Activated CD8-positive, alpha-beta memory T cell treated with anti-CD3 and anti-CD28 coated beads, Interleukin-2, amount 50 U/mL, for 24 hours (primary cell): ENCODE data around the gene KRT10.
"Not testable (repeated sequence)": the region's sequence is repeated elsewhere in the genome, so short reads cannot be mapped to it uniquely, and the experiment has no call there.

Experiments used
- DNase-seq: peaks from one replicate; pipeline ENCODE4 v3.0.0-alpha.2; 2020; ENCODE audit errors: extremely low read depth

Gene KRT10

DNA sequence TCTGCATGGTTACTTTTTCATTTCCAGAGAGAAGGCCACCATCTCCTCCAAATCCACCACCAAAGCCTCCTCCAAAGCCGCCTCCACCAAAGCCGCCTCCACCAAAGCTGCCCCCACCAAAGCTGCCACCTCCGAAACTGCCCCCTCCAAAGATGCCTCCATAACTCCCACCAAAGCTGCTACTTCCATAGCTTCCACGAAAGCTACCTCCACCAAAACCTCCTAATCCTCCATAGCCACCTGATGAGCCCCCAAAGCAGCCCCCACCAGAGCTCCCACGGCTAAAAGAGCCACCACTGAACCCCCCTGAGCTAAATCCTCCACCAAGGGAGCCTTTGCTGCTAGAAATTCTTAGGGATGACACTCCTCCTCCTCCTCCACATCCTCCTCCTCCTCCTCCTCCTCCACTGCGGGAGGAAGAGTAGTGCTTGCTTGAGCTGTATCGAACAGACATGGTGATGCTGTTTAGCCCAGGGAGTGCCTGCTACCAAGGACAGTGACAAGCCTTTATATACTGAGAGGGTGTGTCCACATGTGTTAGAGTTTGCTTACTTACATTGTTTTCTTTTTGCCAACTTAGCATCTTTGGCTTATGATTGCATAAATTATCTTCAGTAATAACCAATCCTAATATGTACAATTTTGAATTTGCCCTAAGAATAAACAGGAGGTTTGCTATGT is at the start of gene KRT10:
Gene KRT10, minus strand, starts transcription at position 483 of the 681 bp plus-strand sequence. Its CDS starts 29 bp downstream, at position 454.
- DNase-seq, result no peak

DNA sequence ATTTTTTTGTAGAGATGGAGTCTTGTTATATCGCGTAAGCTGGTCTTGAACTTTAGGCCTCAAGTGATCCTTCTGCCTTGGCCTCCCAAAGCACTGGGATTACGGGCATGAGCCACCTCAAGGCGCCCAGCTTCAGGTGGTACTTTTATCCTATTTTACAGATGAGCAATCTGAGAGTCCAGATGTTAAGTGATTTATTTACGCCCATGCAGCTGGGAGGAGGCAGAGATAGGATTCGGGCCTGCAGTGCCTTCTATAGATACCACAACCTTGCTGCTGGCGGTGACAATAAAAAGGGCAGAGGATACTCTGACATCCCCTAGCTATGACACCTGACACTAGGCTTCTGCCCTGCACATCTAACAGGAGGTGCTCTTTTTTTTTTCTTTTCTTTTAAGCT is 48.9 kb upstream of the KRT10 start:
- DNase-seq, result no peak

DNA sequence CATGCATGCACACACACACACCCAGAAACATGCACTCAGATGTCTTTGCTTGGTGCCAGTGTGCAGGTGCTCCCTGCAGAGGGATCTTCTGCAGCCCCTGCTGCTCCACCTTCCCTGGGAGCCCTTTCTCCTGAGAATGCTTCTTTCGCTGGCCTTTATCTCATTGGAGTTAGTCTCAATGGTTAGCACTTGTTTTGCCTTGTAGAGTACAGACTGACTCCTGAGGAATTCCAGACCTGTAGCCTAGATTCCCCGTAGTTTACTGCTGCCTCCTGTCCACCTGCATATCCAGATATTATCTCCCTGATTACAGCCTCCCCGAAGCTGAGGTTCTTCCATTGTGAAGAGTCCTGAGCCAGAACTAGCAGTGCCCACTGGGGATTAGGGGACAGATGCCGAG is 47.7 kb upstream of the KRT10 start:
- no peak for DNase-seq

DNA sequence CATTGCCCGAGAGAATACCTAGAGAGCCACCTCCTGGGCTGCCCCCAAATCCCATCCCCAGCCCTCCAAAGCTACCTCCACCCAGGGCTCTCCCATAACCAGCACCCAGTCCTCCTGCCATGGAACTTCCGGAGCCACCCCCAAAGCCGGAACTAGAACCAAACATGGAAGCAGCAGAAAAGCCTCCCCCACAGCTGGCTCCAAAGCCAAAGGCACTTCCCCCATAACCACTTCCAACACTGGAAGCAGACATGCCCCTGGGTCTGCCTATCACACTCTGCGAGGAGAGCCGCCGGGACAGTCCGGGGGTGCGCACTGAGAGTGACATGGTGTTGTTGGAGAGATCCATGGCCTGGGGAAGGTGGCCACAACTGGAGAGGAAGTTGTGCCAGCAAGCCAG is 44.4 kb upstream of the KRT10 start, which contains the start of gene KRT12:
Gene KRT12, minus strand, starts transcription at position 386 of the 400 bp plus-strand sequence. Its CDS starts 37 bp downstream, at position 349.
- DNase-seq, result no peak

DNA sequence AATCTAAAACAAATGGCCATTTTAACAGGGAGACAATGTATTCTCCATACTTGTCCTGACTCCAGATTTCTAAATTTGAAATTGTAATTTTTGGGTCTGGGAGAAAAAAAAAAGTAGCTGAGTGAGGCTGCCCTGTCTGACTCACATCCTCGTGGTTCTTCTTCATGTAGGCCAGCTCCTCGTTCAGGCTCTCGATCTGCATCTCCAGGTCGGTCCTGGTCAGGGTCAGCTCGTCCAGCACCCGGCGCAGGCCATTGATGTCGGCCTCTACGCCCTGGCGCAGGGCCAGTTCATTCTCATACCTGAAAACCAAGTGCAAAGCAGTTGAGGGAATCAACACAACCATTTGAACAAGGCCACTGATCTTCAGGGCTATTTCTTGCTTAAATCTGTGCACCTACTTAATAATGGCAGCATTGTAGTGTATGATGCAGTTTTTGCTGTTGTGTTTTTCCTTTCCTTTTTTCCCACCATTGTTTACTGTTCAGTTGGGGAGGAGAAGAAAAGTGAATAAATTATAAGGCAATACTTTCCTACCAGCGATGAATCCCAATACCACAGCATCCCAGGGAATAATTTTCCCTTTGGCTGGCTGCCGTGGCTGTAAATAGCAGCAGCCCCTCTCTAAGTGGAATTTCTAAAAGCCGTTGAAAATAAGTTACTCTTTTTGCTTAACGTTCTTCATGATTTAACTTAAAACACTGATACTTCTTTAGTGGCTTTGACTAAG is 42.4 kb upstream of the KRT10 start:
- no peak for DNase-seq

DNA sequence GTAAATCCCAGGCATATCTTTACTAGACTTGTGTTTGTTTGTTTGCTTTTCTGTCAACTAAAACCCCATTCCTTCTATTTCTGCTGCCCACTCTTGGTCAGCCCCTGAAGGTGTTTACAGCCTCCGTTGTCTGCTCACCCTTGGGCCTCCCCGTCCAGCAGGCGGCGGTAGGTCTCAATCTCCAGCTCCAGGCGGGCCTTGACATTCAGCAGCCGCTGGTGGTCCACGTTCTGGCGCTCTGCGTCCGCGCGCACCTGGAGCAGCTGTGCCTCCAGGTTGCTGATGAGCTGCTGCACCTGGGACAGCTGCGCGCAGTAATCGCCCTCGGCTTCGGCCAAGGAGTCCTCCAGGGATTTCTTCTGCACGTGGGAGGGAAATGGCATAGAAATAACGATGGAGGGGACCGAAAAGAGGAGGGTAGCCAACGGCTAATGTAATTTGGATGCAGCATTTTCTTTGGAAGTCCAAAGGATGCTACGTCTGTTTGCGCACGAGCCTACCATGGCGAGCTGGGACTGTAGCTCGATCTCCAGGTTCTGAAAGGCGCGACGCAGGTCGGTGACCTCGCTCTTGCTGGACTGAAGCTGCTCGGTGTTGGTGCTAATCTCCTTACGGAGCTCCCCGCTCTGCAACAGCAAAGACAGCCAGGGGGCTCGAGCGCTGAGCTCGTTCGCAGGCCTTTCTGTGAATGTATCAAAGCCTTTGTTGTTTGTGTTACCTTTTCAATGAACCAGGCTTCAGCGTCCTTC is 40.7 kb upstream of the KRT10 start:
- no peak for DNase-seq

DNA sequence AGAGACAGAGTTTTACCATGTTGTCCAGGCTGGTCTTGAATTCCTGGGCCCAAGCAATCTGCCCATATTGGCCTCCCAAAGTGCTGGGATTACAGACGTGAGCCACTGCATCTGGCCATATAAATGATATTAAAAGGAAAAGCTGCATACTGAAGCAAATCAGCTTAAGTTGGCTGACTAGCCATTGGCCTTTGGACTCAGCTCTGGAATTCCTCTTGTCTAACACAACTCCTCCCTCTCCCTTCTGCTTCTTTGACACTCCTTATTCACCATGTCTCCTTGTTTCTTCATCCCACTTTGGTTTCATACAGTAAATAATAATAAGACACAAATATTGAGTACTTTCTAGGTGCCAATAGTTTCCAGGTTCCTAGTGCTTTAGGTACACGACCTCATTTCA is 37.1 kb upstream of the KRT10 start:
- no peak for DNase-seq

DNA sequence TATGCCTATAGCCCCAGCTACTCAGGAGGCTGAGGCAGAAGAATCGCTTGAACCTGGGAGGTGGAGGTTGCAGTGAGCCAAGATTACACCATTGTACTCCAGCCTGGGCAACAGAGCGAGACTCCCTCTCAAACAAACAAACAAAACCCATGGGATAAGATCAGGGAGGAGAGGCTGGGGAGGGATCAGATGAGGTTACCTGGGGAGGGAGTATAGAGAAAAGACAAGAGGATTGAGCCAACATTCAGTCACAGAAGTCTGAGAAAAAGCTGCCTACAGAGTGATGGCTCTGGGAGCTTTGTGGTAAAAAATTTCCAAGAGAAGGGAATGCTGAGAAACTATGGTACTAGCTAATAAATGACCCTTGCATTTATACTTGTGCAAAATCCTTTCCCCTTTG is 36.3 kb upstream of the KRT10 start:
- DNase-seq, result not testable (repeated sequence)

DNA sequence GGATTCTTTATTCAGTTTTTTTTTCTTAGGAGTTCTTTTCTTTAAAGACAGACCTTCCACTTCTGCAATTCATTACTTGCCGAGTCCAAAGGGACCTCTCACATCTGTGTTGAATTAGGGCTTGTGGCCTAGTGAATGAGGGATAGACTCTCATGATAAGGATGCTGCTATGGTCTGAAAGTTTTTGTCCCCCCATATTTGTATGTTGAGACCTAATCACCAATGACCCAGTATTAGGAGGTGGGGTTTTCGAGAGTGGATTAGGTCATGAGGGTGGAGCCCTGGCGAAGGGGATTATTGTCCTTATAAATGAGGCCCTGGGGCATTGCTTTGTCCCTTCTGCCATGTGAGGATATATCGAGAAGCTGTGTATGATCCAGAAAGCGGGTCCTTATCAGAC is 35.1 kb upstream of the KRT10 start:
- DNase-seq, result no peak

DNA sequence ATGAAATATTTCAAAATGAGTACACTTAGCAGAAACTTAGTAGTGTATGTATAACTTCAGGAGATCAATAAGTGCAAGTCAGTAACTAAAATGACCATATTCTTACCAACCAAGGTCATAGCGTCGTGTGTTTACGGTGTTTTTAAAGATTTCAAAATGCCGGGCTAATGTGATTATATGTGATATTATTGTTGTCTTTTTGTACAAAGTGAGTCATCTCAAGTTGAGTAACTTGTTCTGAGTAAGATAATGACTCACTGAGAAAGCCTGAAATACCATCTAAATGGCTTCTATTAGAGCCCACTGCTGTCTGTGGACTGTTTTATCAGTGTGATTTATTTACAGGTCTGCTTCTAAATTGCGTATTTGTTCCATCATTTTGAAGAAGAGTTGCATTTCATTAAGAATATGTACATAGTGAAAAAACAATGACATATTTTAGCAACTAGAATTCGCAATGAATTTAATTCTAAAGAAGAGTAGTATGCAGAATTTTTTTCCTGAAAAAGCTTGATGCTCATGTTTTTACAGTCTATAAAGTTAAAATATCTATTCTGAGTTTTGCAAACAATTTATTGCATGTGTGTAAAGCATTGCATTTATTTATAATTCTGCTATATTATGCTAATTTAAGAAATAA is 31.9 kb upstream of the KRT10 start:
- no peak for DNase-seq

DNA sequence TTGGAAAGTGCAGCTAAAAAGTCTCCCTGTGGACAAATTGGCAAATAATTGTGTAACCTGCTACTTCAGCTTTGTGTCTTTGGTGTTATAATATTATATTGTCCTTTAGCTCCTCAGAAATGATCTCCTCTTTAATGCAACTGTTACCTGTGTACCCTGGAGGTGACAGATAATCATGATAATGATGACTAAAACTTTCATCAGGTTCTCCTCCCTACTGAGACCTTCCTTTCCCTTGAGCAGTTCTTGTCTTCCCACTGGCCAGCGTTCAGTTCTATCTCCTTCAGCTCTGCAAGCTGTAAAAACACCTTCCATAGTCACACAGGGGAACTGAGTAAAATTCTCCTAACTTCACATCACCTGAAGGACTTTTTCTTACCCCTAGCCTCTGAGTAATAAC is 29.9 kb upstream of the KRT10 start:
- no peak for DNase-seq

DNA sequence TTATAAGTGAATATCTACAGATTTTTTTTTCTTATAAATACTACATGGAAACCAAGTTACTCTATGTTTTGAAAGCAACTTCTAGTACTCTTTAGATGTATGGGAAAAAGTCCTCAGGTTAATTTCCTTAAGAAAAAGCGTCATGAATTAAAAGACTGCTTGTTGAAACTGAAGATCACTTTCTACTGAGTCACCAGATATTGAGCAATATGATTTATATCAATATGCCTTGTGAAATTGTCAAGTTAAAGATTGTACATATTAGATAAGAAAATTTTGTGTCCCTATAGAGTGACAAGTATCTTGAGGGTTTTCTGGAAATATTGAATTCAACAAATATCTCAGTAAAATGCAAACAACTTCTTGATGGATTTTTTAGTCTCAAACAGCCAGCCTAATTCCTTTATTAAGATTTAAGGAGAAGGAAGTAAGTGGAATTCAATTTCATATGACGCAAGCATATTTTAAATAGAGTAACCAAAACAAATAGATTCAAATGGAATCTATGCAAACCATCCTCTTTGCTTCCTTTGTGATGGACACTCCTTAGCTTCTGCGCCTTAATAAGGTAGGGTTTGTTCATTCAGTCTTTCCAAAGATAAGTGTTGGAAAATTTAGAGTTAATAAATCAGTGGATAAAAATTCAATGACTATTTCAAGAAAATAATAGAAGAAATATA is 28.0 kb upstream of the KRT10 start:
- no peak for DNase-seq

DNA sequence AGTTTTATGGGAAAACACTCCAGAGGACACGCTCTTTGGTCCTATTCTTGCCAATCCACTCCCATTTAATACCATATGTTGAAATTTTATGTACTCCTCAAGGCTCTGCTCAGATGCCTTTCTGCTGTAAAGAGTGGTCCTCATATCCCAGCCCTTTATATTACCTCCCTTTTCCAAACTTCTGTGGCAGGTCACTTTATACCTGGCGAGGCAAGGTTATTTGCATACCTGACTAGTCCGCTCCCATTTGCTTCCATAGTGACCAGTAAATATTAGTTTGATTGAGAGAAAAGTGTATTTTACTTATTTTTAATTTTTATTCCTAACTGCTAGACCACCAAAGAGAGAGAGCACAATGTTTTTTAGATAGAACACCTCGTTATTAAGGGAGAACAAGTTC is 27.3 kb upstream of the KRT10 start:
- no peak for DNase-seq

DNA sequence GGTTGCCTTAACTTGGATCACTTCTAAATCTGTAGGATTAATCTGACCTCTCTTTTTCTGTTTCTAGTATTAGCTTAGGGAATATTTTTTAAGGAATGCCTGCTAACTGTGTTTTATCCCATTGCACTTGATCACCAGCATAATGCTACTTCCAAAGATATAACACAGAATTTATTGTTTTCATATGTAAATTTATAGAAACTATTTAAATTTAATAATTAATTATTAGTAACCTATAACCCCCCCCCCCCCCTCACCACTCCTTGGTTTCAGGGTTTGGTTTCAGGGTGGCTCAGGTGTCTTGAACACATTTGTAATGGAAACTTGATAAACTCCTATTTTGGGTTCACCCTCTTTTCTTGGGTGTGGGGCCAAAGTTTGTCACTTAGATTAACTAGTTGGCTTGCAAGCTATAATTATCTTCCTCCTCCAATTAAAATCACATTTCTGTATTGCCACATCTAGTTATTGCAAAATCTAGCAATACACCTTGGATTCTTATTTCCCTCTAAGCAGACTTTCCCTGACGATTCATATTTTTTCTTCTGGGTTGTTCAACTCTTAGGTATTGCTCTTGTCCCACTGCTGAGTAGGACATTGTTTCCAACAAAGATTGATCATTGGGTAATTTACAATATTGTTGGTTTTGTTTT is 26.3 kb upstream of the KRT10 start:
- DNase-seq, result no peak

DNA sequence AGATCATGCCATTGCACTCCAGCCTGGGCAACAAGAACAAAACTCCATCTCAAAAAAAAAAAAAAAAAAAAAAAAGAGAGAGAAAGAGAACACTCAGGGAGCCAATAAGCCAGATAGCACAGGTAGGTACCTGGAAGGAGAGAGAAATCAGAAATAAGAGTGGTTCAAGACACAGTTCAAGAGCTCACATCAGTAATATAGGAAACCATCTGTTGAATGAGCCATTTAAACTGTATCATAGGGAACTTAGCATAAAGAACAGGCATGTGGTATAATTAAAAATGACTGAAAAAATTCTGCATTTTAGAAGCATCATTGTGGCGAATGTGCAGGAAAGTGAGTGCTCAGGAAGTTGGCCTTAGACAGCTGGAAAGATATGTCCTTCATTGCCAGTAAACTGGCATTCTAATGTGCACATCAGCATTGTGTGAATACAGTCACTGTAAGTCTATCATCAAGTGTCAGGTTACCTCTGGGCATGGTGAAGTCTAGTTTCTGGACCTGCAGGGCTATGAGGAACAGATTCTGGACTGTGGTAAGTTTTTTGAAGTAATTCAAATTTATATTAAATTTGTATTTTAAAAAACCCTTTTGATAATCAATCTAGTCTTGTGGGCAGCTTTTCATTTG is 24.2 kb upstream of the KRT10 start:
- no peak for DNase-seq

DNA sequence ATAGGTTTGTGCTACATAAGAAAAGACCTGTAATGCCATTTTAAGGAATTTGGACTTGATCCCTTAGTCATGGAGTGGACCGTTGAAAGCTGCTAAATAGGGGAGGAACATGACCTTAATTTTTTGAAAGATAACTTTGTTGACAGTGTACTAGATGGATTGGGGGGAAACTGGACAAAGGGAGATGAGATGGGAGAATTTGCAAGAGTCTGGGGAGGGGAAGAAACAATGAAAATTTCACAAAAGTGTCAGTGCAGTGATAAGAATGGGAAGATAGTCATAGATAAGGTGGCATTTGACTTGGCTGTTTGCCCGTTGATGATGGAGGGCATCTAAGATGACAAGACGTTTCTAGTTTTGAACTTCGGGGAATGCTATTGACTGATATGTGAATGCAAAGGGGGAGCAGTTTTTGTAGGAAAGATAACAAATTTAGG is 22.3 kb upstream of the KRT10 start:
- DNase-seq, result no peak

DNA sequence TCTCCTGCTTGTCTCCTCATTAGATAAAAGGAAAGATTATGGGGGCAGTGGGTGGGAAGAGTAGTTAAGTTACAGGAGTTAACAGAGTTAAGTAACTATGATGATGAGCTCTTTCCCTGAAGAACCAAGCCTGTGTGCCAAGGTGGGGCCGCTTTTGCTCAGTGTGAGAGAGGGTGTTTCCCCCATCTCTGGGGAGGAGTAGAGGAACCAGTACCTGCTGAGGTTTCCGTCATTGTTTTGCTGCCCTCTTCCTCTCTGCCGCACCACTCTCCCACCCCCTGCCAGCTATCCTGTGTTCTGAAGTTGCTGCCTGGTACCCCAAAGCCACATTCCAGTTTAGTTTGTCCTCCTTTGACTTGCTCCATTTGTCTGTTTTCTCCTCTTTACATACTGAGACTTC is 20.8 kb upstream of the KRT10 start:
- DNase-seq, result no peak

DNA sequence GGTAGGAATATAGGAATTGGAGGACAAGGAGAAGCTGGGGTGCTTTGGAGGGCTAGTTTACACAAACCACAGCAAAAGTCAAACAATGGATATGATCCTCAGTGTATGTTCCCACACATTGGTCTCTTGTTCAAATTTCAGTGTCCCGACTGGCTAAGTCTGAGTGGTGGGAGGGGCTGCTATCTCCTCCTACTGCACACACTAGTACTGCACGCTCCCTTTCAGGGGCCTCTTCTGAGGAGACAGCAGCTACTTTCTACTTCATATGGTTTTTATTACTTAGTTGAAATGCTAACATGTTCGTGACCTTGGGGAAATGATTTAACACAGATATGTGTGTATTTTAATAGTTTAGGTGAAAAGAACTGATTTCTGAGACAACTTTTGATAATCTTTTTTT is 18.8 kb upstream of the KRT10 start:
- no peak for DNase-seq

DNA sequence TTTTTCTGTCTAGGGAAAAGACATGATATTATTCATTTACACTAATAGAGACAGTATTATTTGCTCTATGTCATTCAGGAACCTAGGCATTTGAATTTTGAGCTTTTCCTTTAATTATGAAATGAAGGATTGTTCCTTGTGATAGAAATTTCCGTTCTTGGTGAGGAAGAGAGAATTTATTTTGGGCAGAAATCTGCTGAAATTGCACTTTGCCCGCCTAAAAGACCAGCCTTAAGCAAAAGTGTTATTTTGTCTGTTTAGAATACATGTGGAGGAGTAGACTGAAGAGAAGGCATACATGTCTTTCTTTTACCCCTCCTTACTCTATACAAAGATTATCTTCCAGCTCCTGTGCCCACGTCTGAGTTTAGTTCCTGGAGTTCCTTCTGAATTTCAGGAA is 16.8 kb upstream of the KRT10 start:
- no peak for DNase-seq

DNA sequence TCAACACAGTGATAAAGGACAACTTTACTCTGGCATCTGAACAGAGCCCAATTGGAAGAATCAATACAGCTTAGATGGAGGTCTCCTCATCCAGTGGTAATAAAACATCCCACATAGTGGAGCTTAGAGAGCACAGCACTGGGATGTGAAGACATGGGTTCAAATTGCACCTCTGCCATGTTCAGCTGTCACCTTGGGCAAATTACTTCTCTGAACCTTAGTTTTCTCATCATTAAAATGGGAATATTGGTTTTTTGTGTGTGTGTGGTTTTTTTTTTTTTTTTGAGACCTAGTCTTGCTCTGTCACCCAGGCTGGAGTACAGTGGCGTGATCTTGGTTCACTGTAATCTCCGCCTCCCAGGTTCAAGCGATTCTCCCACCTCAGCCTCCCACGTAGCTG is 13.6 kb upstream of the KRT10 start:
- DNase-seq, result no peak

DNA sequence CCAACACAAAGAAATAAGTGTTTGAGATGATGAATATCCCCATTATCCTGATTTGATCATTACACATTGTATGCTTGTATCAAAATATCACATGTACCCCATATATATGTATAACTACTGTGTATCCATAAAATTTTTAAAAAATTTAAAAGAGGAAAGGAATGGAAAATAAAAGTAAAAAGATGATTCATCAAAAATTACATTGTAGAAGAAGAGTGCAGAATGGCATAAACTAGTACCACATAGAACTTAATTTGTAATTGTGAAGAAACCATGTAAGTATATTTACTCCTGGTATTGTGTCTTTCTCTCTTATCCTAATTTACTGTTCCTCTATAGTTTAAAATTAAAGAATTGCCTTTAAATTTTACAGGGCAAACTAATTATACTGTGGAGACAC is 11.5 kb upstream of the KRT10 start:
- DNase-seq, result no peak
